ENCODE measurements around the gene AGBL4.

AGBL4 gene

GRCh38 chr1:48999321-48999720, 1024.4 kb downstream of the AGBL4 start:
- TF ChIP-seq CTCF (IDR thresholded peaks at IDR 0.05; ENCODE audit: borderline replicate concordance, extremely low read depth, low read length, poor library complexity, severe bottlenecking): no peak
- no peak for TF ChIP-seq EZH2 (IDR thresholded peaks at IDR 0.05; ENCODE audit: borderline replicate concordance, low read depth, low read length, severe bottlenecking)
- no peaks in the 10 kb centered on the region for H3K27me3 ChIP-seq (ENCODE audit: insufficient read depth, low read length, poor library complexity)
- no peaks in the 10 kb centered on the region for H3K79me2 ChIP-seq (ENCODE audit: insufficient read depth, low read length)
- H3K36me3 ChIP-seq (ENCODE audit: insufficient read depth, low read length): no peaks in the 10 kb centered on the region
- H2AFZ ChIP-seq (ENCODE audit: low read depth, low read length): no peak overlapping the region
- H4K20me1 ChIP-seq (ENCODE audit: insufficient read depth, low read length): no peaks in the 10 kb centered on the region
- ATAC-seq (ENCODE audit: insufficient read depth, low read depth) (no peak), DNase-seq (no peak)
- H3K9ac ChIP-seq (ENCODE audit: low read depth, low read length): no peak overlapping the region
- no peaks in the 10 kb centered on the region for H3K9me3 ChIP-seq (ENCODE audit: insufficient read depth, low read length, severe bottlenecking)
- H3K27ac ChIP-seq (ENCODE audit: low read length): no peak overlapping the region
- no peak overlapping the region for H3K4me2 ChIP-seq (ENCODE audit: insufficient read depth, low read length)
- no peaks in the 10 kb centered on the region for H3K4me1 ChIP-seq (ENCODE audit: insufficient read depth, low read length)
- no peak overlapping the region for H3K4me3 ChIP-seq (ENCODE audit: low read depth in 1 of 2, low read length in 2 of 2)

- Histone ChIP-seq H3K4me1 (ENCODE audit: insufficient read depth, low read length) (no peaks in the 10 kb centered on the region), H3K9me3 (ENCODE audit: insufficient read depth, low read length, severe bottlenecking) (no peaks in the 10 kb centered on the region), H4K20me1 (ENCODE audit: insufficient read depth, low read length) (no peaks in the 10 kb centered on the region), H3K36me3 (ENCODE audit: insufficient read depth, low read length) (no peaks in the 10 kb centered on the region), H3K4me3 (ENCODE audit: low read depth in 1 of 2, low read length in 2 of 2) (no peak overlapping the region), H3K9ac (ENCODE audit: low read depth, low read length) (no peak overlapping the region), H3K79me2 (ENCODE audit: insufficient read depth, low read length) (no peaks in the 10 kb centered on the region), H2AFZ (ENCODE audit: low read depth, low read length) (no peak overlapping the region), H3K27ac (ENCODE audit: low read length) (no peak overlapping the region), H3K27me3 (ENCODE audit: insufficient read depth, low read length, poor library complexity) (no peaks in the 10 kb centered on the region), H3K4me2 (ENCODE audit: insufficient read depth, low read length) (no peak overlapping the region)
- TF ChIP-seq EZH2 (IDR thresholded peaks at IDR 0.05; ENCODE audit: borderline replicate concordance, low read depth, low read length, severe bottlenecking): no peak
- no peak for TF ChIP-seq CTCF (IDR thresholded peaks at IDR 0.05; ENCODE audit: borderline replicate concordance, extremely low read depth, low read length, poor library complexity, severe bottlenecking)
- ATAC-seq (ENCODE audit: insufficient read depth, low read depth): no peak
- no peak for DNase-seq
Observed at GRCh38 chr1:48996311-48996710, 1027.4 kb downstream of the AGBL4 start.

GRCh38 chr1:48988633-48989197, 1035.0 kb downstream of the AGBL4 start:
- H3K9me3 ChIP-seq (ENCODE audit: insufficient read depth, low read length, severe bottlenecking): no peaks in the 10 kb centered on the region
- H3K4me2 ChIP-seq (ENCODE audit: insufficient read depth, low read length): no peak overlapping the region
- ATAC-seq (ENCODE audit: insufficient read depth, low read depth) (no peak), DNase-seq (no peak)
- no peak overlapping the region for H3K4me3 ChIP-seq (ENCODE audit: low read depth in 1 of 2, low read length in 2 of 2)
- no peaks in the 10 kb centered on the region for H3K4me1 ChIP-seq (ENCODE audit: insufficient read depth, low read length)
- no peaks in the 10 kb centered on the region for H4K20me1 ChIP-seq (ENCODE audit: insufficient read depth, low read length)
- no peaks in the 10 kb centered on the region for H3K79me2 ChIP-seq (ENCODE audit: insufficient read depth, low read length)
- no peak overlapping the region for H3K9ac ChIP-seq (ENCODE audit: low read depth, low read length)
- H2AFZ ChIP-seq (ENCODE audit: low read depth, low read length): no peak overlapping the region
- TF ChIP-seq EZH2 (IDR thresholded peaks at IDR 0.05; ENCODE audit: borderline replicate concordance, low read depth, low read length, severe bottlenecking) (no peak), CTCF (IDR thresholded peaks at IDR 0.05; ENCODE audit: borderline replicate concordance, extremely low read depth, low read length, poor library complexity, severe bottlenecking) (no peak)
- H3K27ac ChIP-seq (ENCODE audit: low read length): no peak overlapping the region
- no peaks in the 10 kb centered on the region for H3K27me3 ChIP-seq (ENCODE audit: insufficient read depth, low read length, poor library complexity)
- no peaks in the 10 kb centered on the region for H3K36me3 ChIP-seq (ENCODE audit: insufficient read depth, low read length)

GRCh38 chr1:48979940-48980339, 1043.8 kb downstream of the AGBL4 start:
- no peak for DNase-seq
- H3K27me3 ChIP-seq (ENCODE audit: insufficient read depth, low read length, poor library complexity): no peaks in the 10 kb centered on the region
- H2AFZ ChIP-seq (ENCODE audit: low read depth, low read length): no peak overlapping the region
- no peak overlapping the region for H3K4me2 ChIP-seq (ENCODE audit: insufficient read depth, low read length)
- H4K20me1 ChIP-seq (ENCODE audit: insufficient read depth, low read length): no peaks in the 10 kb centered on the region
- H3K4me3 ChIP-seq (ENCODE audit: low read depth in 1 of 2, low read length in 2 of 2): no peak overlapping the region
- H3K4me1 ChIP-seq (ENCODE audit: insufficient read depth, low read length): no peaks in the 10 kb centered on the region
- no peaks in the 10 kb centered on the region for H3K9me3 ChIP-seq (ENCODE audit: insufficient read depth, low read length, severe bottlenecking)
- no peak overlapping the region for H3K9ac ChIP-seq (ENCODE audit: low read depth, low read length)
- H3K79me2 ChIP-seq (ENCODE audit: insufficient read depth, low read length): no peaks in the 10 kb centered on the region
- no peak for TF ChIP-seq CTCF (IDR thresholded peaks at IDR 0.05; ENCODE audit: borderline replicate concordance, extremely low read depth, low read length, poor library complexity, severe bottlenecking)
- no peak for TF ChIP-seq EZH2 (IDR thresholded peaks at IDR 0.05; ENCODE audit: borderline replicate concordance, low read depth, low read length, severe bottlenecking)
- ATAC-seq (ENCODE audit: insufficient read depth, low read depth): no peak
- no peaks in the 10 kb centered on the region for H3K36me3 ChIP-seq (ENCODE audit: insufficient read depth, low read length)
- no peak overlapping the region for H3K27ac ChIP-seq (ENCODE audit: low read length)
